Endothelial cell of umbilical vein (primary cell): ENCODE data around the gene VCAN. TPM values are rescaled to one million over a fixed set of nuclear protein-coding genes. Genes with fewer than 3 reads are reported as not detected.

Experiments
- BruUV-seq: library from RNA; stranded (reverse); fragments of 400-500 nt; replicated peaks from 2 replicates; lab custom pipeline; 2021; lab: Mats Ljungman, UMichigan
- CTCF ChIA-PET: fragments of 300-600, 350-600 bp; sonication (Branson Sonifier 250); formaldehyde crosslinking; loops from one replicate; lab custom pipeline; 2021; ENCODE audit warnings: antibody characterized with exemption, inconsistent platforms; lab: Charles Lee
- POLR2A ChIA-PET: fragments of 300-600, 350-600 bp; sonication (Branson Sonifier 250); formaldehyde crosslinking; loops from one replicate; lab custom pipeline; 2021; ENCODE audit warnings: antibody characterized with exemption, inconsistent platforms; lab: Charles Lee
- DNase-seq: peaks from one replicate; pipeline ENCODE4 v3.0.0-alpha.2; 2011; ENCODE audit warnings: low read depth, low spot score
- FAIRE-seq: peaks from 2 replicates; lab custom pipeline; 2011; peaks lifted over from hg19 to GRCh38; lab: Jason Lieb, UNC
- H2AFZ ChIP-seq: 2 replicates; pipeline ENCODE4 v1.6.0; 2012; ENCODE audit warnings: low read depth, low read length, control low read depth, inconsistent platforms
- H3K27ac ChIP-seq: 2 replicates; pipeline ENCODE4 v1.5.1; 2011; ENCODE audit warnings: low read depth, mild to moderate bottlenecking, control low read depth, low read length, moderate library complexity; ENCODE audit not compliant: insufficient read depth
- H3K27me3 ChIP-seq, 2 experiments: 2 replicates each; pipeline versions ENCODE4 v1.6.0 to v1.6.1; 2011; ENCODE audit warnings: low read length in 2 of 2, mixed read lengths in 1 of 2; ENCODE audit not compliant: control insufficient read depth in 2 of 2, insufficient read depth in 2 of 2
- H3K36me3 ChIP-seq, 2 experiments: 2 replicates in 1 of 2; 3 replicates in 1 of 2; pipeline ENCODE4 v1.5.1; 2011; ENCODE audit warnings: low read length in 2 of 2, mild to moderate bottlenecking in 1 of 2, moderate library complexity in 1 of 2; ENCODE audit not compliant: control insufficient read depth in 2 of 2, insufficient read depth in 2 of 2; ENCODE audit errors: extremely low read depth in 1 of 2
- H3K4me1 ChIP-seq: 3 replicates; pipeline ENCODE4 v1.5.1; 2011; ENCODE audit warnings: mild to moderate bottlenecking, low read length; ENCODE audit not compliant: control insufficient read depth, insufficient read depth; ENCODE audit errors: extremely low read depth
- H3K4me2 ChIP-seq: 2 replicates; pipeline ENCODE4 v1.6.1; 2011; ENCODE audit warnings: low read length, control low read depth, mixed read lengths; ENCODE audit not compliant: insufficient read depth
- H3K4me3 ChIP-seq, 3 experiments: fragments of 200-600 bp in 1 of 3; sonication (generic), shearing (Covaris generic) in 1 of 3; replicated peaks in 1 of 3; 2 replicates each; pipeline ENCODE4 v1.5.1; 2011 to 2016; ENCODE audit warnings: control low read depth in 3 of 3, low read length in 3 of 3, mild to moderate bottlenecking in 2 of 3, inconsistent platforms in 1 of 3, low read depth in 1 of 3, moderate library complexity in 1 of 3; ENCODE audit not compliant: insufficient read depth in 1 of 3
- H3K79me2 ChIP-seq: 2 replicates; pipeline ENCODE4 v1.6.0; 2012; ENCODE audit warnings: low read length, inconsistent platforms; ENCODE audit not compliant: control insufficient read depth, insufficient read depth
- H3K9ac ChIP-seq: replicated peaks from 2 replicates; pipeline ENCODE3; 2011; ENCODE audit warnings: low read length, control low read depth; ENCODE audit not compliant: insufficient read depth; ENCODE audit errors: extremely low read depth
- H3K9me1 ChIP-seq: replicated peaks from 3 replicates; pipeline ENCODE4 v1.6.0; 2011; ENCODE audit warnings: mild to moderate bottlenecking, low read length; ENCODE audit not compliant: control insufficient read depth, insufficient read depth; ENCODE audit errors: extremely low read depth
- H3K9me3 ChIP-seq: replicated peaks from 2 replicates; pipeline ENCODE4 v1.5.1; 2012; ENCODE audit warnings: low read length, inconsistent platforms; ENCODE audit not compliant: control insufficient read depth, insufficient read depth
- H4K20me1 ChIP-seq: replicated peaks from 2 replicates; pipeline ENCODE3; 2011; ENCODE audit warnings: mild to moderate bottlenecking, low read length; ENCODE audit not compliant: control insufficient read depth, insufficient read depth; ENCODE audit errors: extremely low read depth
- EZH2 ChIP-seq: IDR thresholded peaks from 2 replicates; pipeline ENCODE4 v1.6.1; 2012; ENCODE audit warnings: borderline replicate concordance, low read depth, mild to moderate bottlenecking, moderate library complexity, low read length, inconsistent platforms; ENCODE audit not compliant: severe bottlenecking
- FOS ChIP-seq: IDR thresholded peaks from 2 replicates; pipeline ENCODE4 v1.6.1; 2011; ENCODE audit warnings: mild to moderate bottlenecking, low read length, moderate library complexity, borderline replicate concordance; ENCODE audit not compliant: insufficient read depth
- GATA2 ChIP-seq: IDR thresholded peaks from 2 replicates; pipeline ENCODE4 v1.7.0; 2011; ENCODE audit warnings: low read depth, mild to moderate bottlenecking, moderate library complexity, mixed read lengths, low read length; ENCODE audit not compliant: insufficient read length, insufficient read depth
- JUN ChIP-seq: IDR thresholded peaks from 2 replicates; pipeline ENCODE4 v1.6.1; 2011; ENCODE audit warnings: borderline replicate concordance, low read depth; ENCODE audit not compliant: insufficient read length, insufficient read depth
- MYC ChIP-seq: IDR thresholded peaks from one replicate; pipeline ENCODE4 v1.6.1; 2011; ENCODE audit warnings: mild to moderate bottlenecking, low read depth, low read length
- POLR2A ChIP-seq: IDR thresholded peaks from 2 replicates; pipeline ENCODE4 v1.6.1; 2012; ENCODE audit warnings: low read depth, mild to moderate bottlenecking, control low read depth, low read length
- POLR2AphosphoS5 ChIP-seq: IDR thresholded peaks from 2 replicates; pipeline ENCODE4 v1.6.1; 2012; ENCODE audit warnings: low read depth, mild to moderate bottlenecking, control low read depth, low read length, moderate library complexity; ENCODE audit not compliant: insufficient read depth
- dilution Hi-C: fragments of 300-500 bp; cut with MboI; formaldehyde crosslinking; loops from one replicate; pipeline ENCODE4 v1.15.0; 2019; ENCODE audit warnings: low sequenced_read_pairs; ENCODE audit not compliant: extremely low pct_ligation_motif_present
- intact Hi-C: fragments of 100-400 bp; cut with micrococcal nuclease; formaldehyde crosslinking; loops from one replicate; pipeline ENCODE4 v1.10.0; 2022
- polyA plus RNA-seq, 4 experiments: library from polyadenylated mRNA; depleted of rRNA in 3 of 4; stranded (reverse) in 3 of 4; unstranded in 1 of 4; fragments of >200 nt; gene quantifications; 2 replicates each; pipeline versions ENCODE4 v1.2.1 to v1.2.3, GENCODE V29; 2011 to 2012; ENCODE audit warnings: missing spikeins in 1 of 4
- total RNA-seq: library from RNA; stranded (reverse); gene quantifications from 2 replicates; pipeline ENCODE4 v1.2.3, GENCODE V29; 2021
- TF ChIP-seq, protein P1 (sequence below): IDR thresholded peaks from 2 replicates; pipeline ENCODE4 v1.6.1; 2011; ENCODE audit not compliant: insufficient read depth, insufficient read length
- TF ChIP-seq, protein P2 (sequence below), 2 donors: IDR thresholded peaks; 1 replicate in 1 of 2; 2 replicates in 1 of 2; pipeline ENCODE4 v1.5.1; 2011; ENCODE audit warnings: low read length in 2 of 2, mild to moderate bottlenecking in 2 of 2, moderate library complexity in 2 of 2, control low read depth in 1 of 2, inconsistent platforms in 1 of 2, low read depth in 1 of 2; ENCODE audit not compliant: insufficient read depth in 1 of 2; ENCODE audit errors: extremely low read depth in 1 of 2

Gene VCAN
- total and polyA plus RNA-seq, 2 donors (not counting 3 experiments of a cell fraction or from before 2014, with no cell fraction given): 0.35 to 1.2 TPM

DNA sequence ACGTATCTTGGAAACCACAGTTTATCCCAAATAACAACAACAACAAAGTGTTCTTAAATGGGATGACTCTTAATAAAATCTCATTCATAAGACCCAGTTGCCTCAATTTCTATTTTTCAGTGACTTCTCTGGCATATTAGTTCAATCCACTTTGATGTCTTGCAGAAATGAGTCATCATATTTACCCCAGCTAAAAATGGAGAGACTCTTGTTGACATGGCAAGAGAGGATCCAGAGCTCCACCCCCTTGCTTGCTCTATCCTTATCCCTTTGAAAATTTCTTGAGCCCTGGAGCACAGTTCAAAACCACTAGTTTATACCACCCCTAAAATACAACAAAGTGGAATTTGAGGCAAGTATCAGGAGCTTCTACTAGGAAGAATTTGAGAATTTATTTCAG, 20.8 kb downstream of the VCAN start:
- POLR2A ChIA-PET: no interaction called here
- Histone ChIP-seq H3K9me3 (no peaks in the 10 kb centered on the region), H3K4me2 (no peak overlapping the region), H3K9me1 (peaks cover 2% of the 10 kb centered on the region), H4K20me1 (no peaks in the 10 kb centered on the region), H3K79me2 (no peaks in the 10 kb centered on the region), H3K27ac (no peak overlapping the region), H3K36me3 (no peaks in the 10 kb centered on the region), H3K9ac (no peak overlapping the region), H3K4me3 (no peak overlapping the region), H3K4me1 (no peaks in the 10 kb centered on the region), H3K27me3 (peaks cover 2 to 3% of the 10 kb centered on the region in 2 experiments), H2AFZ (no peak overlapping the region)
- CTCF ChIA-PET: no interaction called here
- intact Hi-C loops: no loop called here
- no peak for DNase-seq
- no peak for TF ChIP-seq GATA2
- TF ChIP-seq, protein P1, sequence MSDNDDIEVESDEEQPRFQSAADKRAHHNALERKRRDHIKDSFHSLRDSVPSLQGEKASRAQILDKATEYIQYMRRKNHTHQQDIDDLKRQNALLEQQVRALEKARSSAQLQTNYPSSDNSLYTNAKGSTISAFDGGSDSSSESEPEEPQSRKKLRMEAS: no peak
- TF ChIP-seq, protein P2, sequence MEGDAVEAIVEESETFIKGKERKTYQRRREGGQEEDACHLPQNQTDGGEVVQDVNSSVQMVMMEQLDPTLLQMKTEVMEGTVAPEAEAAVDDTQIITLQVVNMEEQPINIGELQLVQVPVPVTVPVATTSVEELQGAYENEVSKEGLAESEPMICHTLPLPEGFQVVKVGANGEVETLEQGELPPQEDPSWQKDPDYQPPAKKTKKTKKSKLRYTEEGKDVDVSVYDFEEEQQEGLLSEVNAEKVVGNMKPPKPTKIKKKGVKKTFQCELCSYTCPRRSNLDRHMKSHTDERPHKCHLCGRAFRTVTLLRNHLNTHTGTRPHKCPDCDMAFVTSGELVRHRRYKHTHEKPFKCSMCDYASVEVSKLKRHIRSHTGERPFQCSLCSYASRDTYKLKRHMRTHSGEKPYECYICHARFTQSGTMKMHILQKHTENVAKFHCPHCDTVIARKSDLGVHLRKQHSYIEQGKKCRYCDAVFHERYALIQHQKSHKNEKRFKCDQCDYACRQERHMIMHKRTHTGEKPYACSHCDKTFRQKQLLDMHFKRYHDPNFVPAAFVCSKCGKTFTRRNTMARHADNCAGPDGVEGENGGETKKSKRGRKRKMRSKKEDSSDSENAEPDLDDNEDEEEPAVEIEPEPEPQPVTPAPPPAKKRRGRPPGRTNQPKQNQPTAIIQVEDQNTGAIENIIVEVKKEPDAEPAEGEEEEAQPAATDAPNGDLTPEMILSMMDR (IDR thresholded peaks at IDR 0.05; ENCODE audit: extremely low read depth in 1 of 2, insufficient read depth in 1 of 2, low read depth in 1 of 2, low read length in 2 of 2): no peak
- TF ChIP-seq POLR2A: no peak
- TF ChIP-seq FOS: no peak
- no peak for TF ChIP-seq MYC
- TF ChIP-seq POLR2AphosphoS5: no peak
- TF ChIP-seq JUN: no peak
- TF ChIP-seq EZH2: no peak
- no peak for FAIRE-seq
- no TSS peak for BruUV-seq
- dilution Hi-C loops: no loop called here
